Measurements from ENCODE around the gene TM9SF1.
"Not testable (repeated sequence)": the region's sequence is repeated elsewhere in the genome, so short reads cannot be mapped to it uniquely, and the experiment has no call there.

Gene TM9SF1

GRCh38 chr14:24219521-24219920 is 24.3 kb upstream of the TM9SF1 start:
- in situ Hi-C loops (cut with MboI; ENCODE audit: low sequenced_read_pairs, unreplicated experiment): no loop called here
- DNase-seq (ENCODE audit: low spot score): no peak
- TF ChIP-seq CTCF (IDR thresholded peaks at IDR 0.05; ENCODE audit: borderline replicate concordance, control extremely low read depth, extremely low read depth, insufficient read depth, missing control alignments): no peak

GRCh38 chr14:24219080-24219479 is 23.8 kb upstream of the TM9SF1 start:
- TF ChIP-seq CTCF (IDR thresholded peaks at IDR 0.05; ENCODE audit: borderline replicate concordance, control extremely low read depth, extremely low read depth, insufficient read depth, missing control alignments): no peak
- no peak for DNase-seq (ENCODE audit: low spot score)
- in situ Hi-C loops (cut with MboI; ENCODE audit: low sequenced_read_pairs, unreplicated experiment): no loop called here

- DNase-seq (ENCODE audit: low spot score); in situ Hi-C loops (cut with MboI; ENCODE audit: low sequenced_read_pairs, unreplicated experiment): not testable (repeated sequence)
Observed at GRCh38 chr14:24216876-24217275, 21.6 kb upstream of the TM9SF1 start.

- no peak for DNase-seq (ENCODE audit: low spot score)
- no peak for TF ChIP-seq CTCF (IDR thresholded peaks at IDR 0.05; ENCODE audit: borderline replicate concordance, control extremely low read depth, extremely low read depth, insufficient read depth, missing control alignments)
Observed at GRCh38 chr14:24216345-24216699, 21.1 kb upstream of the TM9SF1 start.

GRCh38 chr14:24215495-24216344 is 20.5 kb upstream of the TM9SF1 start, which contains the start of gene MDP1:
MDP1 (minus strand) TSS chr14:24216066; CDS start chr14:24215955, 111 bp downstream.
- peak; percentile 92 for TF ChIP-seq CTCF (IDR thresholded peaks at IDR 0.05; ENCODE audit: borderline replicate concordance, control extremely low read depth, extremely low read depth, insufficient read depth, missing control alignments)
- in situ Hi-C loops (cut with MboI; ENCODE audit: low sequenced_read_pairs, unreplicated experiment): no loop called here
- DNase-seq (ENCODE audit: low spot score): peak; percentile 89

More at GRCh38 chr14:24216345-24216699, 21.1 kb upstream of the TM9SF1 start:
- in situ Hi-C loops (cut with MboI; ENCODE audit: low sequenced_read_pairs, unreplicated experiment): no loop called here

- in situ Hi-C loops (cut with MboI; ENCODE audit: low sequenced_read_pairs, unreplicated experiment): no loop called here
- no peak for TF ChIP-seq CTCF (IDR thresholded peaks at IDR 0.05; ENCODE audit: borderline replicate concordance, control extremely low read depth, extremely low read depth, insufficient read depth, missing control alignments)
- DNase-seq (ENCODE audit: low spot score): no peak
Observed at GRCh38 chr14:24213866-24214662, 18.8 kb upstream of the TM9SF1 start.
